Measurements from ENCODE around the gene TOGARAM1. TPM values are rescaled to one million over a fixed set of nuclear protein-coding genes. Genes with fewer than 3 reads are reported as not detected.

The TOGARAM1 gene
- total RNA-seq, 4 donors from 2014 or later: 13.5 to 23.6 (median 17.9) TPM

GRCh38 chr14:45082420-45082819 lies 120.4 kb downstream of the TOGARAM1 start:
- WGBS, 2 donors (ENCODE audit: low coverage in 1 of 2): 39 to 48% methylated on average over 2 of the region's 2 CpGs
- TF ChIP-seq POLR2AphosphoS5 (IDR thresholded peaks at IDR 0.05): no peak
- no peak for TF ChIP-seq EP300 (IDR thresholded peaks at IDR 0.05; ENCODE audit: low read depth)
- no peak for TF ChIP-seq CTCF (IDR thresholded peaks at IDR 0.05)
- no peak for TF ChIP-seq POLR2A (IDR thresholded peaks at IDR 0.05)
- Histone ChIP-seq H3K4me3 (no peak overlapping the region), H3K27ac (no peak overlapping the region), H3K9me3 (no peaks in the 10 kb centered on the region), H3K36me3 (no peaks in the 10 kb centered on the region), H3K4me1 (peaks cover 11 to 38% (median 30%) of the 10 kb centered on the region in 4 donors), H3K27me3 (no peaks in the 10 kb centered on the region)
- in situ Hi-C loops (cut with MboI; ENCODE audit: low pct_ligation_motif_present in 1 of 4, low pct_unique_long_range_greater_than_20kb in 1 of 4, low sequenced_read_pairs in 3 of 4): no loop called here
- DNase-seq: no peak
- intact Hi-C loops (cut with DNase I; ENCODE audit: low total_unique reads): no loop called here

- no peaks in the 10 kb centered on the region for H3K27me3 ChIP-seq
- H3K27ac ChIP-seq: peak overlapping the region; percentile 88 to 94 (median 90)
- DNase-seq: no peak
- intact Hi-C loops (cut with DNase I; ENCODE audit: low total_unique reads): no loop called here
- TF ChIP-seq POLR2A (IDR thresholded peaks at IDR 0.05) (no peak), EP300 (IDR thresholded peaks at IDR 0.05; ENCODE audit: low read depth) (no peak), CTCF (IDR thresholded peaks at IDR 0.05) (no peak), POLR2AphosphoS5 (IDR thresholded peaks at IDR 0.05) (no peak)
- H3K4me3 ChIP-seq: peak overlapping the region; percentile 29 to 72 (median 60)
- H3K4me1 ChIP-seq: peaks cover 11 to 49% (median 39%) of the 10 kb centered on the region in 4 donors
- H3K9me3 ChIP-seq: no peaks in the 10 kb centered on the region
- WGBS, 2 donors (ENCODE audit: low coverage in 1 of 2): 0 to 1% methylated on average over 3 to 7 of the region's 10 CpGs
- no peaks in the 10 kb centered on the region for H3K36me3 ChIP-seq
- in situ Hi-C loops (cut with MboI; ENCODE audit: low pct_ligation_motif_present in 1 of 4, low pct_unique_long_range_greater_than_20kb in 1 of 4, low sequenced_read_pairs in 3 of 4): no loop called here
Measured at GRCh38 chr14:45083617-45083975, 121.6 kb downstream of the TOGARAM1 start.

GRCh38 chr14:45083976-45084722 lies 122.2 kb downstream of the TOGARAM1 start, which contains the start of gene PRPF39:
TSS of gene PRPF39 (plus strand) at chr14:45084116. CDS start at chr14:45095240, 11,124 bp downstream.
- Histone ChIP-seq H3K27me3 (no peaks in the 10 kb centered on the region), H3K36me3 (no peaks in the 10 kb centered on the region), H3K9me3 (no peaks in the 10 kb centered on the region), H3K4me3 (peak within 1 kb of the TSS; percentile 57 to 72 (median 62)), H3K4me1 (peaks cover 11 to 54% (median 42%) of the 10 kb centered on the region in 4 donors), H3K27ac (peak within 1 kb of the TSS; percentile 88 to 94 (median 90))
- peak; percentile 96 for DNase-seq
- intact Hi-C loops (cut with DNase I; ENCODE audit: low total_unique reads): no loop called here
- TF ChIP-seq POLR2A (IDR thresholded peaks at IDR 0.05) (peak; percentile 88), POLR2AphosphoS5 (IDR thresholded peaks at IDR 0.05) (peak; percentile 97 to 98 (median 98)), EP300 (IDR thresholded peaks at IDR 0.05; ENCODE audit: low read depth) (no peak)
- in situ Hi-C loops (cut with MboI; ENCODE audit: low pct_ligation_motif_present in 1 of 4, low pct_unique_long_range_greater_than_20kb in 1 of 4, low sequenced_read_pairs in 3 of 4): no loop called here
- WGBS, 2 donors (ENCODE audit: low coverage in 1 of 2): 0 to 1% methylated on average over 6 to 24 of the region's 49 CpGs

GRCh38 chr14:45084946-45085346 lies 123.0 kb downstream of the TOGARAM1 start:
- TF ChIP-seq POLR2AphosphoS5 (IDR thresholded peaks at IDR 0.05): no peak
- TF ChIP-seq POLR2A (IDR thresholded peaks at IDR 0.05): no peak
- no peak for TF ChIP-seq EP300 (IDR thresholded peaks at IDR 0.05; ENCODE audit: low read depth)
- TF ChIP-seq CTCF (IDR thresholded peaks at IDR 0.05): no peak
- 1 to 3% methylated on average over 4 of the region's 4 CpGs for WGBS, 2 donors (ENCODE audit: low coverage in 1 of 2)
- intact Hi-C loops (cut with DNase I; ENCODE audit: low total_unique reads): no loop called here
- DNase-seq: no peak
- H3K27me3 ChIP-seq: no peaks in the 10 kb centered on the region
- H3K27ac ChIP-seq: peak overlapping the region; percentile 88 to 94 (median 90)
- H3K36me3 ChIP-seq: no peaks in the 10 kb centered on the region
- no peaks in the 10 kb centered on the region for H3K9me3 ChIP-seq
- in situ Hi-C loops (cut with MboI; ENCODE audit: low pct_ligation_motif_present in 1 of 4, low pct_unique_long_range_greater_than_20kb in 1 of 4, low sequenced_read_pairs in 3 of 4): no loop called here
- peaks cover 17 to 62% (median 50%) of the 10 kb centered on the region in 4 donors for H3K4me1 ChIP-seq
- H3K4me3 ChIP-seq: peak overlapping the region in 3 of 4 donors; percentile 57 to 72 (median 64)
